ENCODE results near the gene PAK2. TPM values are rescaled to one million over a fixed set of nuclear protein-coding genes. Genes with fewer than 3 reads are reported as not detected.
A peak's percentile ranks its signal among the peaks of the same experiment; 100 is the strongest.

PAK2 gene
- total RNA-seq, 1 experiment from 2014 or later, result 69.6 TPM

GRCh38 chr3:196793246-196793645 lies 53.6 kb downstream of the PAK2 start:
- Histone ChIP-seq H3K9ac (ENCODE audit: low read length) (no peak overlapping the region), H3K4me2 (ENCODE audit: low read length) (peak overlapping the region; percentile 39), H3K4me3 (replicated peaks in 1 of 2; ENCODE audit: low read depth in 1 of 2, low read length in 2 of 2) (no peak overlapping the region), H4K20me1 (ENCODE audit: insufficient read depth) (peaks cover 3% of the 10 kb centered on the region; the same call in 1 of the 2 replicates), H3K27ac (ENCODE audit: low read depth, low read length) (peak overlapping the region; percentile 40; the same call in 1 of the 2 replicates), H3K4me1 (ENCODE audit: control insufficient read depth in 1 of 2, insufficient read depth in 2 of 2, low read length in 2 of 2) (peaks cover 18 to 24% of the 10 kb centered on the region in 2 experiments), H3K79me2 (ENCODE audit: insufficient read depth, low read length) (peaks cover 44% of the 10 kb centered on the region), H2AFZ (ENCODE audit: low read depth, low read length, poor library complexity, severe bottlenecking) (no peak overlapping the region), H3K9me2 (ENCODE audit: insufficient read depth) (no peaks in the 10 kb centered on the region), H3K9me3 (ENCODE audit: control insufficient read depth in 1 of 2, insufficient read depth in 1 of 2, low read depth in 1 of 2, low read length in 2 of 2) (no peaks in the 10 kb centered on the region), H3K36me3 (ENCODE audit: control insufficient read depth in 1 of 2, insufficient read depth in 2 of 2, low read length in 2 of 2) (0 out of 4 replicates have a peak, but pooled peaks cover 0 to 3% of the 10 kb centered on the region in 2 experiments), H3K27me3 (ENCODE audit: insufficient read depth, low read length) (no peaks in the 10 kb centered on the region)
- ChIA-PET CTCF (no interaction called here), RAD21 (ENCODE audit: low non-redundant PET in 1 of 2, low total read pairs in 2 of 2, uncharacterized antibody in 2 of 2, unreplicated experiment in 2 of 2) (no interaction called here), POLR2A (no interaction called here)
- no TSS peak for BruUV-seq (replicated peaks)
- intact Hi-C loops (cut with micrococcal nuclease), result no loop called here
- ATAC-seq (peak; percentile 78), DNase-seq (ENCODE audit: low read depth, low spot score) (peak; percentile 29)
- TF ChIP-seq TCF7L2 (IDR thresholded peaks at IDR 0.05; ENCODE audit: borderline replicate concordance, extremely low read depth, insufficient read depth, insufficient read length) (no peak), FOSL1 (IDR thresholded peaks at IDR 0.05; ENCODE audit: low read depth) (peak; percentile 31; the same call in 1 of the 2 replicates), RAD21 (IDR thresholded peaks at IDR 0.05; ENCODE audit: low read depth) (no peak), JUND (IDR thresholded peaks at IDR 0.05) (peak; percentile 49)

GRCh38 chr3:196794467-196794866 lies 54.8 kb downstream of the PAK2 start:
- H3K9me3 ChIP-seq (ENCODE audit: control insufficient read depth in 1 of 2, insufficient read depth in 1 of 2, low read depth in 1 of 2, low read length in 2 of 2), result no peaks in the 10 kb centered on the region
- RAD21 ChIA-PET (ENCODE audit: low non-redundant PET in 1 of 2, low total read pairs in 2 of 2, uncharacterized antibody in 2 of 2, unreplicated experiment in 2 of 2), result no interaction called here
- POLR2A ChIA-PET, result no interaction called here
- no peak overlapping the region for H3K4me3 ChIP-seq (replicated peaks in 1 of 2; ENCODE audit: low read depth in 1 of 2, low read length in 2 of 2)
- intact Hi-C loops (cut with micrococcal nuclease), result no loop called here
- no TSS peak for BruUV-seq (replicated peaks)
- H3K27me3 ChIP-seq (ENCODE audit: insufficient read depth, low read length), result no peaks in the 10 kb centered on the region
- H3K27ac ChIP-seq (ENCODE audit: low read depth, low read length), result no peak overlapping the region
- no peaks in the 10 kb centered on the region for H3K9me2 ChIP-seq (ENCODE audit: insufficient read depth)
- peaks cover 38% of the 10 kb centered on the region; the same call in 1 of the 2 replicates for H3K79me2 ChIP-seq (ENCODE audit: insufficient read depth, low read length)
- no peak overlapping the region for H3K9ac ChIP-seq (ENCODE audit: low read length)
- DNase-seq (ENCODE audit: low read depth, low spot score) (no peak), ATAC-seq (no peak)
- 0 out of 4 replicates have a peak, but pooled peaks cover 0 to 3% of the 10 kb centered on the region in 2 experiments for H3K36me3 ChIP-seq (ENCODE audit: control insufficient read depth in 1 of 2, insufficient read depth in 2 of 2, low read length in 2 of 2)
- H3K4me1 ChIP-seq (ENCODE audit: control insufficient read depth in 1 of 2, insufficient read depth in 2 of 2, low read length in 2 of 2), result peaks cover 18 to 24% of the 10 kb centered on the region in 2 experiments
- H3K4me2 ChIP-seq (ENCODE audit: low read length), result no peak overlapping the region
- H4K20me1 ChIP-seq (ENCODE audit: insufficient read depth), result peaks cover 3% of the 10 kb centered on the region; the same call in 1 of the 2 replicates
- H2AFZ ChIP-seq (ENCODE audit: low read depth, low read length, poor library complexity, severe bottlenecking), result no peak overlapping the region
- CTCF ChIA-PET, result no interaction called here
- TF ChIP-seq EGR1 (IDR thresholded peaks at IDR 0.05; ENCODE audit: low read depth) (no peak), SRF (IDR thresholded peaks at IDR 0.05; ENCODE audit: low read depth) (no peak), SIN3A (IDR thresholded peaks at IDR 0.05; ENCODE audit: low read depth) (no peak), ZFX (IDR thresholded peaks at IDR 0.05) (no peak), ELF1 (IDR thresholded peaks at IDR 0.05; ENCODE audit: borderline replicate concordance, low read depth) (no peak), CEBPB (IDR thresholded peaks at IDR 0.05; ENCODE audit: low read depth) (no peak), RAD21 (IDR thresholded peaks at IDR 0.05; ENCODE audit: low read depth) (no peak), FOSL1 (IDR thresholded peaks at IDR 0.05; ENCODE audit: low read depth) (no peak), REST (IDR thresholded peaks at IDR 0.05; ENCODE audit: low read depth) (no peak), EZH2 (IDR thresholded peaks at IDR 0.05) (no peak), POLR2AphosphoS5 (IDR thresholded peaks at IDR 0.05; ENCODE audit: low read depth, low read length) (no peak), MAX (IDR thresholded peaks at IDR 0.05) (no peak), POLR2A (IDR thresholded peaks at IDR 0.05; ENCODE audit: borderline replicate concordance, extremely low read depth, insufficient read depth, insufficient read length) (no peak), CBX3 (IDR thresholded peaks at IDR 0.05; ENCODE audit: low read depth) (no peak), ATF3 (IDR thresholded peaks at IDR 0.05) (no peak)

All from HCT116 (cell line).